ENCODE measurements around the gene HARS1.
"Not testable (repeated sequence)": the region's sequence is repeated elsewhere in the genome, so short reads cannot be mapped to it uniquely, and the experiment has no call there.

HARS1 gene

GRCh38 chr5:140632366-140633020 lies 58.7 kb downstream of the HARS1 start:
- no peaks in the 10 kb centered on the region for H3K36me3 ChIP-seq (ENCODE audit: insufficient read depth, low read length)
- H2AFZ ChIP-seq (ENCODE audit: low read length, unreplicated experiment): peak overlapping the region; percentile 96
- H3K27ac ChIP-seq (ENCODE audit: low read depth, low read length): no peak overlapping the region
- H3K27me3 ChIP-seq (ENCODE audit: insufficient read depth, low read length): 0 out of 2 replicates have a peak, but pooled peaks cover 6% of the 10 kb centered on the region
- peak overlapping the region; percentile 76 for H3K4me3 ChIP-seq (ENCODE audit: low read depth, low read length)
- H3K4me1 ChIP-seq (ENCODE audit: control insufficient read depth, insufficient read depth, low read length, unreplicated experiment): peaks cover 14% of the 10 kb centered on the region
- H3K79me2 ChIP-seq (ENCODE audit: control insufficient read depth, insufficient read depth, low read length, unreplicated experiment): no peaks in the 10 kb centered on the region

GRCh38 chr5:140631831-140632365 lies 59.3 kb downstream of the HARS1 start:
- H3K36me3 ChIP-seq (ENCODE audit: insufficient read depth, low read length): no peaks in the 10 kb centered on the region
- H3K27ac ChIP-seq (ENCODE audit: low read depth, low read length): no peak overlapping the region
- 0 out of 2 replicates have a peak, but pooled peaks cover 6% of the 10 kb centered on the region for H3K27me3 ChIP-seq (ENCODE audit: insufficient read depth, low read length)
- peak overlapping the region; percentile 76 for H3K4me3 ChIP-seq (ENCODE audit: low read depth, low read length)
- no peaks in the 10 kb centered on the region for H3K79me2 ChIP-seq (ENCODE audit: control insufficient read depth, insufficient read depth, low read length, unreplicated experiment)
- H2AFZ ChIP-seq (ENCODE audit: low read length, unreplicated experiment): no peak overlapping the region
- peaks cover 14% of the 10 kb centered on the region for H3K4me1 ChIP-seq (ENCODE audit: control insufficient read depth, insufficient read depth, low read length, unreplicated experiment)

GRCh38 chr5:140631036-140631417 lies 60.1 kb downstream of the HARS1 start:
- H3K27ac ChIP-seq (ENCODE audit: low read depth, low read length): no peak overlapping the region
- H2AFZ ChIP-seq (ENCODE audit: low read length, unreplicated experiment): no peak overlapping the region
- 0 out of 2 replicates have a peak, but pooled peaks cover 6% of the 10 kb centered on the region for H3K27me3 ChIP-seq (ENCODE audit: insufficient read depth, low read length)
- H3K4me1 ChIP-seq (ENCODE audit: control insufficient read depth, insufficient read depth, low read length, unreplicated experiment): peaks cover 14% of the 10 kb centered on the region
- no peaks in the 10 kb centered on the region for H3K36me3 ChIP-seq (ENCODE audit: insufficient read depth, low read length)
- no peaks in the 10 kb centered on the region for H3K79me2 ChIP-seq (ENCODE audit: control insufficient read depth, insufficient read depth, low read length, unreplicated experiment)
- no peak overlapping the region for H3K4me3 ChIP-seq (ENCODE audit: low read depth, low read length)

DNA sequence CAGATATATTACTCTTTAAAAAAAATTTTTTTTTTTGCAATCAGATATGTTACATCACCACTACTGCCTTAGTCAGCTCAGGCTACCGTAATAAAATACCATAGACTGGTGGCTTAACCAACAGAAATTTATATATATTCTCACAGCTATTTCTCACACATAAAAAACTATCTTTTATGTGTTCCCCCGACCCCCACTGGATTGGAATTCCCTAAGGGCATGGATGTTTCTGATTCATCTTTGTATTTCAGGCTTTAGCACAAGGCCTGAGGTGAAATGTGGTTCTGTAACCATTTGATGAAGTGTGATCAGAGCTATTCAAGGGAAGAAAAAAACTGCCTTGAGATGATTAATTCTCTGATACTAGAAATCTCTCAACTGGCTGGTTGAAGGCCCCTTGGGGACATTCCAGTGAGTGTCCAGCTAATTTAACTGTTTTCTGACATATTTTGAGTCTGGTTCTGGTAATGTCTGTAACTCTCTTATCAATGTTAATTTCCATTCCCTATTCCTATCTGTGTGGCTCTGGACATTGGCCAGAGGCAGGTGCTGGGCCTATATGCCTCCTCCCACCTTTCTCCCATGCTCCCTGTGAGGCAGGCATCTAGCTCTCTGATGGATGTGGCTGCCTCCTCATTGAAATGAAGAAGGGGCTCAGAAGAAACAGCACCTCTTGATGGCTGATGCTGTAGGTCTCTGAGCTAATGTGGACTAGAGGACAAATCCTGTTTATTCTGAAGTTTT lies 60.7 kb downstream of the HARS1 start:
- Histone ChIP-seq H3K4me3 (ENCODE audit: low read depth, low read length) (no peak overlapping the region), H2AFZ (ENCODE audit: low read length, unreplicated experiment) (no peak overlapping the region), H3K79me2 (ENCODE audit: control insufficient read depth, insufficient read depth, low read length, unreplicated experiment) (no peaks in the 10 kb centered on the region), H3K36me3 (ENCODE audit: insufficient read depth, low read length) (no peaks in the 10 kb centered on the region), H3K4me1 (ENCODE audit: control insufficient read depth, insufficient read depth, low read length, unreplicated experiment) (peaks cover 14% of the 10 kb centered on the region), H3K27me3 (ENCODE audit: insufficient read depth, low read length) (0 out of 2 replicates have a peak, but pooled peaks cover 6% of the 10 kb centered on the region), H3K27ac (ENCODE audit: low read depth, low read length) (peak overlapping the region; percentile 1; the same call in 1 of the 2 replicates)

DNA sequence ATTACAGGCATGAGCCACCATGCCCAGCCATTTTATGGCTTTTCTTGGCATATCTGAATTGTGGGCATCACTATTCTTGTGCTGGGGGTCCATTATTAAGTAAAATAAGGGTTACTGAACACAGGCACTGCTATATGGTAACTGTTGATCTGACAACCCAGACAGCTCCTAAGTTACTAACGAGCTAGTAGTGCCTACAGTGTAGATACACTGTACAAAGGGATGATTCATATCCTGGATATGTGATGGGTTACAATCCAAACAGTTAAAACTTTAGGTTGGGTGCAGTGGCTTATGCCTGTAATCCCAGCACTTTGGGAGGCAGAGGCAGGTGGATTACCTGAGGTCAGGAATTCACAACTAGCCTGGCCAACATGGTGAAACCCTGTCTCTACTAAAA lies 62.5 kb downstream of the HARS1 start:
- H3K79me2 ChIP-seq (ENCODE audit: control insufficient read depth, insufficient read depth, low read length, unreplicated experiment): no peaks in the 10 kb centered on the region
- H3K4me3 ChIP-seq (ENCODE audit: low read depth, low read length): no peak overlapping the region
- H2AFZ ChIP-seq (ENCODE audit: low read length, unreplicated experiment): no peak overlapping the region
- 0 out of 2 replicates have a peak, but pooled peaks cover 6% of the 10 kb centered on the region for H3K27me3 ChIP-seq (ENCODE audit: insufficient read depth, low read length)
- H3K4me1 ChIP-seq (ENCODE audit: control insufficient read depth, insufficient read depth, low read length, unreplicated experiment): peaks cover 14% of the 10 kb centered on the region
- H3K36me3 ChIP-seq (ENCODE audit: insufficient read depth, low read length): no peaks in the 10 kb centered on the region
- H3K27ac ChIP-seq (ENCODE audit: low read depth, low read length): no peak overlapping the region

- Histone ChIP-seq H3K27me3 (ENCODE audit: insufficient read depth, low read length) (0 out of 2 replicates have a peak, but pooled peaks cover 6% of the 10 kb centered on the region), H3K27ac (ENCODE audit: low read depth, low read length) (no peak overlapping the region), H3K4me1 (ENCODE audit: control insufficient read depth, insufficient read depth, low read length, unreplicated experiment) (peaks cover 8% of the 10 kb centered on the region), H3K4me3 (ENCODE audit: low read depth, low read length) (no peak overlapping the region), H3K79me2 (ENCODE audit: control insufficient read depth, insufficient read depth, low read length, unreplicated experiment) (no peaks in the 10 kb centered on the region), H2AFZ (ENCODE audit: low read length, unreplicated experiment) (no peak overlapping the region), H3K36me3 (ENCODE audit: insufficient read depth, low read length) (no peaks in the 10 kb centered on the region)
These were observed 63.2 kb downstream of the HARS1 start for GRCh38 chr5:140627972-140628371.

DNA sequence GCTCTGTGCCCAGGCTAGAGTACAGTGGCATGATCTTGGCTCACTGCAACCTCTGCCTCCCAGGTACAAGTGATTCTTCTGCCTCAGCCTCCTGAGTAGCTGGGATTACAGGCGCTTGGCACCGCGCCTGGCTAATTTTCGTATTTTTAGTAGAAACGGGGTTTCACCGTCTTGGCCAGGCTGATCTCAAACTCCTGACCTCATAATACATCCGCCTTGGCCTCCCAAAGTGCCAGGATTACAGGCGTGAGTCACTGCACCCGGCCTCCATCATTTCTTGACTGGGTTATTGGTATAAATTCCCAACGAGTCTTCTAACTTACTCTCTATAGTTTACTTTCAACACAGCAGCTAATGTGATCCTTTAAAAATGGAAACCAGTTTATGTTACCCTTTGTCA lies 66.3 kb downstream of the HARS1 start:
- not testable (repeated sequence) for H3K4me3 ChIP-seq (ENCODE audit: low read depth, low read length); H3K36me3 ChIP-seq (ENCODE audit: insufficient read depth, low read length); H3K27me3 ChIP-seq (ENCODE audit: insufficient read depth, low read length)

More for the DNA sequence above, 66.3 kb downstream of the HARS1 start:
- not testable (repeated sequence) for H3K79me2 ChIP-seq (ENCODE audit: control insufficient read depth, insufficient read depth, low read length, unreplicated experiment); H2AFZ ChIP-seq (ENCODE audit: low read length, unreplicated experiment); H3K4me1 ChIP-seq (ENCODE audit: control insufficient read depth, insufficient read depth, low read length, unreplicated experiment); H3K27ac ChIP-seq (ENCODE audit: low read depth, low read length)
